GM21825 (cell line): ENCODE data around the gene EPC1.

Experiments used
- ATAC-seq: cut with Tn5 transposase; IDR thresholded peaks from one replicate; pipeline ENCODE4 v1.9.1; 2021; ENCODE audit warnings: mild to moderate bottlenecking, moderate library complexity; ENCODE audit not compliant: unreplicated experiment

The EPC1 gene

DNA sequence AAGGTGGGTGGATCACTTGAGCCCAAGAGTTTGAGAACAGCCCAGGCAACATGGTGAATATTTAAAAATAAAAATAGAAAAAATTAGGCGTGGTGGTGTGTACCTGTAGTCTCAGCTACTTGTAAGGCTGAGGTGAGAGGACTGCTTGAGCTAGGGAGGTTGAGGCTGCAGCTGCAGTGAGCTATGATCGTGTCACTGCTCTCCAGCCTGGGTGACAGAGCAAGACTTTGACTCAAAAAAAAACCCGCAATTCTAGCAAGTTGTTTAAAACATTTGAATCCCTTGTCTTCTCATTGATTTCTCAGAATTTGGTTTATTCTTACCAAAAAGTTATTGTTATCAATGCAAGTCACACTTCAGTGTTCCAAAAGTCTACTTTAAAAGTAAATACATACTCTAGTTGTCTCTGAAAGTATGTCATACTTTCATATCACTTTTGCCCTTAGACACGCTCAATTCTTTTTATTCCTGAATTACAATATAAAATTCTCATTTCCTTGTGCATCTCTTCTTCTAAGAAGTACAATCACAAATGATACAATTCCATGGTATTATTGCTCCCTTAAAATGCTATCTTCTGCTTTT lies 6.3 kb downstream of the EPC1 start:
- ATAC-seq = no peak

DNA sequence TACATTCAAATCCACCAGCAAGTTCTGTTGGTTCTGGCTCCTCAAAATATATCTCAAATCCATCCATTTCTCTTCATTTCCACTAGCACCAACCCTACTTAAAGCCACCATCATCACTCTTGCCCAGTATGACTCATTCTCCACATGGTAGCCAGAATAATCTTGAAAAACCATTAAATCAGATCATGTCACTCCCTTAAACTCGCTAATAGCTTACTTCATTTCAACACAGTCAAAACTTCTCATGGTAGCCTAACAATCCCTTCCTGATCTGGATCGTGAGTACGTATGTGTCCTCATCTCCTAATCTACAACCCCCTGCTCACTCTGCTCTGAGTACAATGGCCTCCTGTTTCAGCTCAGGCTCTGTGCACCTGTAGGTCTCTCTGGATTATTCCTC lies 8.7 kb downstream of the EPC1 start:
- no peak for ATAC-seq

DNA sequence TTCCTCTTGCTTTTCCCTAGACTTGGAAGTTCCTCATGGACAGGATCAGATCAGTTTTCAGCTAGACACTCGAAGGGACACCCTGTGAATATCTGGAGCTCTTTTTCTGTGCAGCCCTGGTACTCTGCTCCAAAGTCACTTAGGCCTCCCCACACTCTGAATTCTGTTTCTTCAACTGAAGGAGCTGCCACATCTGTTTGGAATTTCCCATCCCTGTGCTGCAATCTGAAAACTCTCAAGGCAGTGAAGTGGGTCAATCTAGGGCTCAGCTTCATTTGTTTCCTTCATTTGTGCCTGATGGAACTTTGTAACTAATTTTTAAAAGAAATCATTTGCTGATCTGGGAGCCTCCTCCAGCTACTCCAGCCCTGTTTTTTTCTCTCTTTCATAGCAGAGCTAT lies 9.6 kb downstream of the EPC1 start:
- ATAC-seq = no peak

DNA sequence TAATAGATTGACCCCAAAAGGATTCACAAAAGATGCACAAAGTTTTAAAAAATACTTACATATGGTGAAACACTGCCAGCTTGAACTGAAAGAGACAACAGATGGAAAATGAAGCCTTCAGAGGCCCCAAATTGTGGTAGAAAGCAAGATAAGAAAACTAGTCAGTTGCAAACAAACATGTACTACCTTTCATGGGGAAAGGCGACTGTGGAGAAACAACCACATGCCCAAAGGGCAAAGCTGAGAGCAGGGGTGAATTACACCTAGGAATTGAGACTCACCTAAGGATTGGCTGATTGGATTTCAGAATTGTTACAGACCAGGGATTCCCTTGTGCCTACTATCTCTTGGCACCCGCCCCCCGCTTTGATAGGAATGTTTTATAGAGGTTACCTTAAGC lies 13.1 kb downstream of the EPC1 start:
- ATAC-seq = no peak

DNA sequence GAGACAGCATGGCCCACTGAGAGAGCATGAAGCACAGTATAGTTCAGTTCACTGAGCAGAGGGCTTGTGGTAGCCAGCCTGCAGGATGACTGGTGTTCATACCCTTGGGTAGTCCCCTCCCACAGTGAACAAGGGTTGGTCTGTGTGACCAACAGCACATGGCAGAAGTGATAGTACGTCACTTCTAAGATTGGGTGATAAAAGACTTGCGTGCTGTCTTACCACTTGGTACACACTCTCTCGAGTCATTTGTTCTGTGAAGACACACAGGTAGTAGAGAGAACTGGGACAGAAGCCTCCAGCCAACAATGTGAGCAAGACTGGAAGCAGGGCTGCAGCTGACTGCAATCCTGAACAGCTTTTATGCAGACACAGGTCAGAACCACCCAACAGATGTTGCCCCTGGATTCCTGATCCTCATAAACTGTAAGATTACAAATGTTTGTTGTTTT lies 14.6 kb downstream of the EPC1 start:
- peak; percentile 92 for ATAC-seq

DNA sequence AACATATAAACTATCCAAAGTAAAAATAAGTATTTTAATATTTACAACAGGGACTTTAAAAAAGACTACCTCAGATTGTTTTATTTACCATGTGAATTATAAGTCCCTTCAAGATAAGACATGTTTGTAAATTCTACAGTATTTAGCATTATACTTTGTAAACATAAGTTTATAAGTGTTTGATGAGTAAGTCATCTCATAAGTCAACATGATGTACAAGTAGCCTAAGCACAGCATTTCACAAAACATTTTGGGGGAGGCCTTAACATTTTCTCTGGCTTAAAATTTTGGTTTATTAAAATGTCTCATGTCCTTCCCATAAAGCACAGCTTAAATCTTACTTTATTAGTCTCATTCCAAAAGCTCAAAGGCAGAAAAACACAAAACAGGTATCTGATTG lies 15.4 kb downstream of the EPC1 start:
- ATAC-seq = no peak

DNA sequence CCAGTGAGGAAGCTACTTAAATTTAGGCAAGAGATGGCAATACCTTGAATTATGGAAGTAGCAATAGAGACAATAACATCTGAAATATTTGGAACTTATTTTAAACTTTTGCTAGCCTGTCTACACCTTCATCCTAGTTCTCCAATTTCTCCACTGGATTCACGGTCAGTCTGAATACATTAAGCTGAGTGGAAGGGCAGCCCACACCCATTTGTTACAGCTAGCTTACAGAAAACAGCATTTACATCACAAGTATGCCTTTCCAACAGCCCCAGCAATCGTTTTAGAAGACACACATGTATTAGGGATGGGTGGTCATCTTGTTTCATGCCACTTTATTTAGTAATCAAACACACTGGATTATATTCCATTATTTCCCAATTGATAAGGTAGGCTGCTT lies 16.7 kb downstream of the EPC1 start:
- no peak for ATAC-seq

DNA sequence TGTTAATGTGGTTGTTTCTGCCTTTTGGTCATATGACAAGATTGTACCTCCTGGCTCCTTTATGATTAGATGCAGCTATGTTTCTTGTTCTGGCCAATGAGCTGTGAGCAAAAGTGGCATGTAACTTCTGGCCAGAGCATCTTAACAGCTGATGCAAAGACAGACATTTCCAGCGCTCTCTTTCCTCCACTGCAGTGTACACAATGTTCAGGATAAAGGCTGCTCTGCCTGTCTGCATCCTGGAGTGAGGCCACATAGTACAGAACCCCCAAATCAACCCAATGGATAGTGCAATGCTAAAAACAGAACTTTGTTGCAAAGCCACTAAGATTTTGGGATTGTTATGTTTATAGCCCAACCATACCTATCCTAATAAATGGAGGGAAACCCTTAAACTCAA lies 17.9 kb downstream of the EPC1 start:
- no peak for ATAC-seq

DNA sequence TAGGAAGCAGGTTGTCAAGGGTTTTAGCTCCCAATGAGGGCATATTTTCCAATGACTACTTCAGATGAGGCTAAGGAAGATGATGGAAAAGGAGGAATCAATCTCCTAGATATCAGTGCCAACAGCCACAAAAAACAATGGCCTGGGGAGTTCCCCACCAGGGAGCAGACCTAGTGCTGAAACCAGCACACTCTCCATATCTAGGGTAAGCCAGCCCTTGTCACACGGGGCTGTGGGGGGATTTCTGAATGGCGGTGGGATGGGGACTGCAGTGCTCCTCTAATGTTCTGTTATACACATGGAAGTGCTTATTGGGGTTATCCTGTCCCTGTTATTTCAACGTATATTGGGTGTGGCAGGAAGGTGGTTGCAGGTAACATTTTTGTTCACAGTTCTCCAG lies 18.5 kb downstream of the EPC1 start:
- ATAC-seq = no peak

DNA sequence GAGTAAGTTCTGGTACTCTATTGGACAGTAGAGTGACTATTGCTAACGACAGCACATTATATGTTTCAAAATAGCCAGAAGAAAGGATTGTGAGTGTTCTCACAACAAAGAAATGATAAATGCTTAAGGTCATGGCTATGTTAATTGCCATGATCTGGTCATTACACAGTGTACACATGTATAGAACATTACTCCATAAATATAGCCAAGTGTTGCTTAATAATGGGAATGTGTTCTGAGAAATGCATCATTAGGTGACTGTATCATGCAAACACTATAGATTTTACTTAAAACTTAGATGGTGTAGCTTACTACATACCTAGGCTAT lies 19.6 kb downstream of the EPC1 start:
- no peak for ATAC-seq

DNA sequence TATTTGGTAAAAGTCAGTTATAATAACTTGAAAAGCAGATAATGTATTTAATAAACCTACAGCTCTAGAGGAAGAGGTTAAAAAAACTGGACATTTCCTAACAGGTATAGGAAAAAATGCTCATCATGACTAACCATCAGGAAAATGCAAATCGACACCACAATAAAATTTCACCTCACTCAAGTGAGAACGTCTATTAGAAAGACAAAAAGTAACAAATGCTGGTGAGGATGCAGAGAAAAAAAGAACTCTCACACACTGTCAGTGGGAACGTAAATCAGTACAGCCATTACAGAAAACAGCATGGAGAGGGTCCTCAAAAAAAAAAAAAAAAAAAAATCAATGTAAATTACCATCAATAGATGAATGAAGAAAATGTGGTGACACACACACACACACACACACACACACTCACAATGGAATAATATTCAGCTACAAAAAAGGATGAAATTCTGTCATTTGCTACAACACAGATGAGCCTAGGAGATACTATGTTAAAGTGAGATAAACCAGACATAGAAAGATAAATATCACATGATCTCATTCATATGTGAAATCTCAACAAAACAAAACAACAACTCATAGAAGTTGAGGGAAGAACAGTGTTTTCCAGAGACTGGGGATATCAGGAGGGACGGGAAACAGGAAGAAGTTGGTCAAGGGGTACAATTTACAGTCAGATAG lies 20.1 kb downstream of the EPC1 start:
- ATAC-seq = no peak

DNA sequence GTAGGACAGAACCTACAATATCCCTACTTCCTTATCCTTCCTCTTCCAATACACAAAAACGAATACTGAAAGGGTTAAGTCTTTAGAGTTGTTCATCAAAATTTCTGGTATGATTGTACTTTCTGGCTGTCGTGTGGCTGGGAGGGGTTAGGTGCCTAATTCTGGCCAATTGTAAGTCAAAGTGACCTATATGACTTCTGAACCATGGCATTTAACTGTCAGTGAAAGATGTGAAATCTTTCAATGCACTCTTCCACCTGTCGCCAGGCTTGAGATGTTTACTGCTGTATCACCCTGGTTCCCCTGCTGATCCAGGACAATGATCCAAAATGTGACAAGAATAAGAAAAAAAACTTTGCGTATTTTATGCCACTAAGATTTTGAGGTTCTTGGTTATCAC lies 20.8 kb downstream of the EPC1 start:
- peak; percentile 51 for ATAC-seq

DNA sequence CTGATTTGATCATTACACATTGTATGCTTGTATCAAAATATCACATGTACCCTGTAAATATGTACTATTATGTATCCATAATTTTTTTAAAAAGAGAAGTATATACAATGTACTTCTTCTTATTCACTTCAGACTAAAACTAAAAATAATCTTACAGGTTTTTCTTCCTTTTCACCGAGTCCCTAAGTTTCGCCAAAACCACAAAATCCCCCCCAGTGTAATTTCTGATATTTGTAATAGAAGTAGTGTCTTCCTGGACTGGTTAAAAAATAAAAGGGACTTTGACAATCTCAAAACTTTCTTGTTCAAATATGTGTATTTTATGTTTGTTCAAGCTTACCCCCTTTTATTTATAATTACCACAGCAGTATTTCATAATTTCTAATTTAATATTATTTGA lies 23.9 kb downstream of the EPC1 start:
- no peak for ATAC-seq

DNA sequence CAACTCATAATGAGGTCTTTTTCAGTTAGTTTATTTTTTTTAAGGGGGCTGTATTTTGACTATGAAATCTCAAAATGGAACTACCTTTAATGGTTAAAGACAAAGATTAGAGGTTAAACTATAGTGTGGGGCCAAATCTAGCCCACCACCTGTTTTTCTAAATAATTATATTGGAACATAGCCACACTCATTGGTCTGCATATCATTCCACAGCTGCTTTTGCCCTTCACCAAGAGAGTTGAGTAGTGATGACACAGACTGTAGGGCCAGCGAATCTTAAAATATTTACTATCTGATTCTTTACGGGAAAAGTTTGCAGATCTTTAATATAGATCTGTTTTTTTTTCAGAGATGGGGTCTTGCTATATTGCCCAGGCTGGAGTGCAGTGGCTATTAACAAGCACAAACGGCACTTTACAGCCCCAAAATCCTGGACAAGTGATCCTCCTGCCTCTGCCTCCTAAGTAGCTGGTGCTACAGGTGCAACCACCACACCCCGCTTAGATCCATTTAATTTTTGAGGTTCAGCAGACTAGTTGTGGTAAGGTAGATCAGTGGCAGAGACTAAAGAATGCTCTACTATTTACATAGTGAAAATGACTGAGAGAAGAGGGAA lies 25.8 kb downstream of the EPC1 start:
- ATAC-seq = no peak

DNA sequence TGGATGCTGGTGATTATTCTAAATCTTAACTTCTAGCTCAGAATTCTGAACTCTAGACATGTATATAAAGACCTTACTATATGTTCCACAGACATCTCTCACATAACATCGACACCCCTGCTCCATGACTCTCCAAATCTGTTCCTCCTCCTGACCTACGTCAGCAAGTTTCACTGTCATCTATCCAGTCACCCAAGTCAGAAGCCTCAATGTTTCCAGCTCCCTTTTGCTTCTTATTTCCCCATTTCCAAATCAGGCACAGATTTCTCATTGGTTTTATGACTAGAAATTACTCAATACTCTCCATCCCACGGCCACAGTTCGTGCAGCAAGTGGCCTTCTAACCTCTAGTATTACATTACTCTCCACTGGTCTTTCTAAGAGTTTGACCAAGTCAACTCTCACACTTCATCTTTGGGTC lies 28.5 kb downstream of the EPC1 start:
- ATAC-seq = peak; percentile 46

DNA sequence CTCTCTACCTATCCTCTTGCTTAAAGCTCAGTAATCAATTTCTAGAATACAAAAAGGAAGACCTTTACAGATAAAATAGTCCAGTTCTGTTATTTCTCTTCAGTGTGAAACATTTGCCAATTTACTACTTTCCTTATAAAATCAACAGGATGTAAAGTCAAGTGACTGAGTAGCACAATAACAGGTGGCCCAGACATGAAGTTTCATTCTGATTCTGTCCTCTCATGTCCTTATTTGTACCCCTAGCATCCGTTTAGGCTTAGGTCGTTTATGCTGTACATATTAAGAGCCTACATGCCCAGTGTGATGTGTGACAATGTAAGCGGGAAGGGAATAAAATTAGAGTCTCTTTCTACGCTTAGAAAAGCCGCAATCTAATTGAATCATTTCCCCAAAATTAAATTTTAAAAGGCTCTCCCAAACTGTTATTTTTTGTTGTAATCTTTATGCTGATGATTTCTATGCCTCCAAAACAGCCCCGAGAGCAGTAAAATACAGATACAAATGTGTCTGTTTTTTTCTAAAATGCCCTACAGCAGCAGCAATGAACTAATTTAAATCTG lies 29.1 kb downstream of the EPC1 start:
- peak; percentile 94 for ATAC-seq

DNA sequence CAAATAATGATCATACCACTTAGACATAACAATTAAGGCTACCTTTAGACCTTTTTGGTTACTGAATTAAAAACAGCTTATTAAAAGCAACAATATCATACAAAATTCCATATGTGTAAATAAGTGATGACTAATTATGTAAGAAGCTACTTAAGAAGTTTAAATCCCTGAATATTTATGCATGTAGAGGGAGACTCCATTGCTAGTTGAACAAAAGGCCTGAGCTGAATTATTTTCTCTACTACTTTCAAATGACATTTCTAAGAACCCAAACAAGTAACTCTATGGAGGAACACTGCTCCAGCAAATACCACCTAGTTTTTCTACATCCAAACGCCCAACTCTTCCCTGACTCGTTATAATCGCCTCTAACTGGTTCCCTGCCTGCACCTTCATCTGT lies 31.5 kb downstream of the EPC1 start:
- ATAC-seq = no peak

DNA sequence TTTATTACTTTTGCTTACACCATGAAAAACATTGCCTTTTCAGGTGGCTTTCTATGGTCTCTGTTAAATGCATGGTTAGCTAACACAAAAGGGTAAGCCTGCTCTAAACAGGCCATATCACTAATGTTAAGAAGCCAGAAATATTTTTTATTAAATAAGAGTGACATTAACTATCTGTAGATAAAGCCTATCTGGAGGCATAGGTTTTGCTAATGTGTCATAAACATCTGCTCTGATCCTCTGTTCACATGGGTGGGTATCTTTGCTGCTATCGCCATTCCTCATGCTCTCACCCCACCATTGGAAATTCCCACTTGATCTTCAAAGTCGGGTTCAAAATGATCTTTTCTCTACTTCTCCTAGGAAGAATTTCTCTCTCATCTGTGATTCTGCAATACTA lies 32.4 kb downstream of the EPC1 start:
- ATAC-seq = no peak

DNA sequence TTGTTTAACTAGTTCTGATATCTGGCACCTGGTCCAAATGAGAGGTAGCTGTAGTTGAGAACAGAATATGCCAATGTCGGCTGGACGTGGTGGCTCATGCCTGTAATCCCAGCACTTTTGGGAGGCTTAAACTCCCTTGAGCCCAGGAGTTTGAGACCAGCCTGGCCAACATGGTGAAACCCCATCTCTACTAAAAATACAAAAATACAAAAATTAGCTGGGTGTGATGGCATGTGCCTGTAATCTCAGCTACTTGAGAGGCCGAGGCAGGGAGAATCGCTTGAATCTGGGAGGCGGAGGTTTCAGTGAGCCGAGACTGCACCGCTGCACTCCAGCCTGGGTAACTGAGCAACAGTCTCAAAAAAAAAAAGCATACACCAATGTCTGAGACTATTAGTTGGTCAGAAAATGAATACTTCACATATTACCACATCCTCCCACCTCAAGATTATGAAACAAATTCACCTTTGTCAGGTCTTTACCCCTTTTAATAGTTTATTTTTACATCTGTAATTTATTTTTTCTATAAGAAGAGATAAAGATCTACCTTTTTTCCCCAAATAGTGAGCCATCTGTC lies 38.8 kb downstream of the EPC1 start:
- ATAC-seq = no peak

DNA sequence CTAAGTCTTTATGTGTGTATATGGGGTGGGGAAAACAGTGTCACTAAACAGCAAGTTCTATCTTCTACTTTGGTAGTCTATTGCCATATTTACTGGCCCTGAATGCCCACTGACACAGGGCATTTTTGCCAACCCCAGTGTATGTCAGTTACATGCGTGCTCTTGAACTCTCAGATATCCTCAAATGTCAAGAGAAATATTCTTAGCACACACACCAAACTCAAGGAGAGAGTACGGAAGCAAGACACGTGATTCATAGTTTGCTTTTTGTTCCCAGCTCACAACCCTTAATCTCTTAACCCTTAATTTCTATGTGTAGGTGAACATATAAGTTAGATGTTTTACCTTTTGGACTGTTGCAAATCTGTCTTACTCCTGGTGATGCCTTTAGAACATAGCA lies 39.3 kb downstream of the EPC1 start:
- ATAC-seq = no peak

DNA sequence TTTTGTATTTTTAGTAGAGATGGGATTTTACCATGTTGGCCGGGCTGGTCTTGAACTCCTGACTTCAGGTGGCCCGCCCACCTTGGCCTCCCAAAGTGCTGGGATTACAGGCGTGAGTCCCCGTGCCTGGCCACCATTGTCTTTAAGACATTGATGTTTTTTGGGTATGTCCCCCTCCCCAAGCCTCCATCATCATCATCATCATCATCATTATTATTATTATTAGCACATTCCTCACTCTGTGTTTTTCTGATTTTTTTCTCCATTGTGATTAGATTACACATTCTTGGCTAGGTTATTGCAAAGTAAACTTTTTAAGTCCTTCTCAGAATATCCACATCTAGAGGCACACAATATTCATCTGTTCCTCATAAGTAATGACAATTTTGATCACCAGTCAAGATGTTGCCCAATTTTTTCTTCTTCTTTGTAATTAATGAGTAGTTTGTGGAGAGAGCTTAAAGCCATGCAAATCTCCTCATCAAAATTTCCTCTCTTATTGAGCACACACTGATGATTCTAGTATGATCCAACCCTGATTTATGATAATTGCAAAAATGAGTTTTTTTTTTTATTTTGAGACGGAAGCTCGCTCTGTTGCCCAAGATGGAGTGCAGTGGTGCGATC lies 47.5 kb downstream of the EPC1 start:
- ATAC-seq = no peak
